ENCODE data around the gene RPL32. TPM values are rescaled to one million over a fixed set of nuclear protein-coding genes. Genes with fewer than 3 reads are reported as not detected.
"Not testable (repeated sequence)": the region's sequence is repeated elsewhere in the genome, so short reads cannot be mapped to it uniquely, and the experiment has no call there.

RPL32 gene
- total RNA-seq, 8 experiments from 2014 or later: 1,574 to 2,688 (median 1,669) TPM

DNA sequence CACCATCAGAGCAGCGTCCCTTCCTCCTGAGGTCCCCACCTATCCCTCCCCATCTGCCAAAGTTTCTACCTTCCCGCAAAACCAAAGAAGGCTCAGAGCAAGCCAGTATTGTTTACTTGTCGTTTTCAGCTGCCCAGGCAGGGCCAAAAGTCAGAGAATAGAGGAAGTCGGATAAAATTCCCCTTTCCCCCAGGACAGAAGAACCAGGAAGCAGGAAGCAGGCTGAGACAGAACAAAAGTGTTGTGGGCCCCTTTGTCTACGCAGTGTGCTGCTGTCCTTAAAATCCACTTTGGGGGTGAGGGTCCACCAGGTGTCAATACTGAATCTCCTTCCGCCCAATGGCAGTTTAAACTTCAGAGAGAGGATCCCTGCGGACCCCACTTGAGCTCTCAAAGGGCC lies 18.5 kb upstream of the RPL32 start:
- Histone ChIP-seq H3K4me3 (no peak overlapping the region), H3K27ac (no peak overlapping the region), H3K4me1 (replicated peaks in 1 of 2) (no peaks in the 10 kb centered on the region)
- 60 to 90% (median 78%) methylated on average over 2 to 4 of the region's 7 CpGs; no CpG with 5 or more reads in 4 of the 10 experiments for WGBS, 10 experiments
- ATAC-seq (replicated peaks in 6 of 8): no peak
- in situ Hi-C loops (cut with MboI; ENCODE audit: low pct_unique_long_range_greater_than_20kb in 2 of 9, low sequenced_read_pairs in 9 of 9, unreplicated experiment in 9 of 9): loop anchor here in 1 of 9 experiments (25.0 kb wide), 1 partner anchor 127 kb away; no protein-coding TSS in a partner anchor

DNA sequence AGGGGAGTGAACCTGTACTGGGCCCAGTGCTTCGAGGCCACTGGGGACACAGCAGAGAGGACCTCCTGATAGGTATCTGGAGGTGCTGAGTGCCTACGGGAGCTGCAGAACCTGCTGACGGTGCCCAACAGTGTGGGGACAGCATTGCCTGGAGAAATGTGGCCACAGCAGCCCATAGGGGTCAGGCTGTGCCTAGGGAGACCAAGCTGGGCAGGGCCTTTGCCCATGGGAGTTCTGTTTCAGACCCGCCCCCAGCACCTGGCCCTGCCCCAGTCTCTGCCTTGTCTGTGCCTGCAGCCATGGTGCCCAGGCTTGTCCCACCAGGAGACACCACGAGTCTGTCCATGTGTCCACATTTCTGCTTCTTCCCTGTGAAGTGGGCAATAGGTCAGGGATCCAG lies 15.3 kb upstream of the RPL32 start:
- Histone ChIP-seq H3K27ac (no peak overlapping the region), H3K4me1 (replicated peaks in 1 of 2) (no peaks in the 10 kb centered on the region), H3K4me3 (no peak overlapping the region)
- no peak for ATAC-seq (replicated peaks in 6 of 8)
- 67 to 92% (median 82%) methylated on average over 1 to 3 of the region's 5 CpGs; no CpG with 5 or more reads in 6 of the 10 experiments for WGBS, 10 experiments
- in situ Hi-C loops (cut with MboI; ENCODE audit: low pct_unique_long_range_greater_than_20kb in 2 of 9, low sequenced_read_pairs in 9 of 9, unreplicated experiment in 9 of 9): loop anchor here in 1 of 9 experiments (25.0 kb wide), 1 partner anchor 131 kb away; no protein-coding TSS in a partner anchor

DNA sequence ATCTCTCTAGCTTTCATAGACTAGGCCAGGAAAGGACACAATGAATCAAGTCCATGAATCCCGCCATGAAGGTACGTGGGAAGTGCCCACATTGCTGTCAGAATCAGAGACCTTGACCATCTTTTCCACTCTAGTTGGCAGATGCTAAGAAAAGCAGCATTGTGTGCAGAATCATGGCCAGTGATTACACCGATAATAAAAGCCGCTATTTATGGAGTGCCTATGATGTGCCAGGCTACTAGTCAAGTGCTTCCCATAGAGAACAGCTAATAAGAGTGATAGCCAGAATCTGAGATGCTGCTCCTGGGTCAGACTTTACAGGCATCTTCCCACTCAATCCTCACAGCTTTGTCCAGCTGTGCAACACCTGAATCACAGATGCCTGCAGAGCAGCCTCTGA lies 13.2 kb upstream of the RPL32 start:
- H3K4me1 ChIP-seq (replicated peaks in 1 of 2): no peaks in the 10 kb centered on the region
- H3K27ac ChIP-seq: no peak overlapping the region
- ATAC-seq (replicated peaks in 6 of 8): no peak
- H3K4me3 ChIP-seq: no peak overlapping the region
- WGBS, 10 experiments: 21 to 100% (median 65%) methylated on average over 1 to 4 of the region's 4 CpGs; no CpG with 5 or more reads in 6 of the 10 experiments
- in situ Hi-C loops (cut with MboI; ENCODE audit: low pct_unique_long_range_greater_than_20kb in 2 of 9, low sequenced_read_pairs in 9 of 9, unreplicated experiment in 9 of 9): loop anchor here in 1 of 9 experiments (25.0 kb wide), 1 partner anchor 133 kb away; no protein-coding TSS in a partner anchor

DNA sequence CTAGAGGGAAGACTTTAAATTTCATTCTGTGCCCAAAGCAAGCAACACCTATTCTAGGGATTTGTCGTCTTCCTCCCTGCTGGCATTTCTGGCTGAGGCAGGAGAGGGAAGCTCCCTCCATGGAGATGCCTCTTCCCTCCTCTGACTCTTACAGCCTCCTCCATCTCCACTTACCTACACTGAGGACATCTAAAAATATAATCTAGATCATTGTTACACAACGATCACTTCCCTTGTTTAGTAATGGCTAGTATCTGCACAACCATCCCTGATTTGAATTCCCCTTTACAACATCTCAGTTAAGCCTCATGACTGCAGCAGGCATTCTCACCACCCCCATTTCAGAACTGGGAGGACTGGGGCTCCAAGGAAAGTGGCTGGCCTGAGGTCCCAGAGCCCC lies 12.5 kb upstream of the RPL32 start:
- H3K27ac ChIP-seq; H3K4me1 ChIP-seq (replicated peaks in 1 of 2); H3K4me3 ChIP-seq: not testable (repeated sequence)
- 30 to 100% (median 79%) methylated on average over 1 to 2 of the region's 2 CpGs; no CpG with 5 or more reads in 7 of the 10 experiments for WGBS, 10 experiments
- in situ Hi-C loops (cut with MboI; ENCODE audit: low pct_unique_long_range_greater_than_20kb in 2 of 9, low sequenced_read_pairs in 9 of 9, unreplicated experiment in 9 of 9): loop anchor here in 1 of 9 experiments (25.0 kb wide), 1 partner anchor 133 kb away; no protein-coding TSS in a partner anchor
- ATAC-seq (replicated peaks in 6 of 8): peak in 1 of 8 experiments; percentile 64

DNA sequence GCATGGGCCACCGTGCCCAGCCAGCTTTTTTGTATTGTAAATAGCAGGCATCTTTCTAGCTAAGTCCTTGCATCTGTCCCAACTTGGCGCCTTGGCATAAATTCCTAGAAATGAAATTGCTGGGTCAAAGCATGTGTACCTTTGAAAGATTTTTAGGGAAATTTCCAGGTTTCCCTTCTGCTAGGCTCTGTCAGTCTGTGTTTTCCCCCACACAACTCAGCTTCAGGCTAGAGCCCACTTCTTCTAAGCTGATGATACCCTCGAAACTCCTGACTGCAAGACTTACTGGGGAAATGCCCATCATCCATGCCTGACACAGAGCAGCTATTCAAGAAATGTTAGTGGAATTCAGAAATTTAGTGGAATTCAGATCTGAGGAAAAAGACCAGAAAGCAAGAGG lies 10.8 kb upstream of the RPL32 start:
- in situ Hi-C loops (cut with MboI; ENCODE audit: low pct_unique_long_range_greater_than_20kb in 2 of 9, low sequenced_read_pairs in 9 of 9, unreplicated experiment in 9 of 9): loop anchor here in 1 of 9 experiments (25.0 kb wide), 1 partner anchor 135 kb away; no protein-coding TSS in a partner anchor
- no peaks in the 10 kb centered on the region for H3K4me1 ChIP-seq (replicated peaks in 1 of 2)
- no peak for ATAC-seq (replicated peaks in 6 of 8)
- H3K4me3 ChIP-seq: no peak overlapping the region
- no peak overlapping the region for H3K27ac ChIP-seq
- WGBS, 10 experiments: 46 to 100% (median 80%) methylated on average over 1 to 3 of the region's 3 CpGs; no CpG with 5 or more reads in 3 of the 10 experiments

DNA sequence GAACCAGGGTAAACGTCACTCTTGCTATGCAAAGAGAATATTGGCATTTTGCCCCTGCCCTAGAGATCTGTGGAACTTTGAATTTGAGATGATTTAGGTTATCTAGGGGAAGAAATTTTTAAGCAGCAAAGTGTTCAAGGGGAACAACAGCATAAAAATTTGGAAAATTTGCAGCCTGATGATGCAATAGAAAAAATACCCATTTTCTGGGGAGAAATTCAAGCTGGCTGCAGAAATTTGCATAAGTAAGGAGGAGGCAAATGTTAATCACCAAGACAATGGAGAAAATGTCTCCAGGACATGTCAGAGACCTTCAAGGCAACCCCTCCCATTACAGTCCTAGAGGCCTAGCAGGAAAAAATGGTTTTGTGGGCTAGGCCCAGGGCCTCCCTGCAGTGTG lies 4.4 kb upstream of the RPL32 start:
- in situ Hi-C loops (cut with MboI; ENCODE audit: low pct_unique_long_range_greater_than_20kb in 2 of 9, low sequenced_read_pairs in 9 of 9, unreplicated experiment in 9 of 9): no loop called here
- Histone ChIP-seq H3K4me1 (replicated peaks in 1 of 2) (no peaks in the 10 kb centered on the region), H3K27ac (no peak overlapping the region), H3K4me3 (no peak overlapping the region)
- 0 to 60% (median 20%) methylated on average over 1 of the region's 1 CpG; no CpG with 5 or more reads in 3 of the 10 experiments for WGBS, 10 experiments
- ATAC-seq (replicated peaks in 6 of 8): peak in 2 of 8 experiments; percentile 28 to 39

DNA sequence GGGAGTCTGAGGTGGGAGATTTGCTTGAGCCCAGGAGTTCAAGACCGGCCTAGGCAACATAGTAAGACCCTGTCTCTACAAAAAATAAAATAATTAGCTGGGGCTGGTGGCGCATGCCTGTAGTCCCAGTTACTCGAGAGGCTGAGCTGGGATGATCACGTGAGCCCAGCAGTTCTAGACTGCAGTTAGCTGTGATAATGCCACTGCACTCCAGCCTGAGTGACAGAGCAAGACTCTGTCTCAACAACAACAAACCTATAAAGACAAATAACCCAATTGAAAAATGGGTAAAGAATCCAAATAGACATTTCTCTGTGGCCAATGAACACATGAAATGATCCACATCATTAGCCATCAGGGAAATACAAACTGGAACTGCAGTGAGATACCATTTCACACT lies 1.1 kb upstream of the RPL32 start:
- Histone ChIP-seq H3K27ac (no peak overlapping the region), H3K4me1 (replicated peaks in 1 of 2) (peaks cover 22 to 25% of the 10 kb centered on the region in 2 donors), H3K4me3 (no peak overlapping the region)
- WGBS, 10 experiments: 92 to 100% (median 94%) methylated on average over 2 to 4 of the region's 4 CpGs; no CpG with 5 or more reads in 4 of the 10 experiments
- ATAC-seq (replicated peaks in 6 of 8): no peak
- in situ Hi-C loops (cut with MboI; ENCODE audit: low pct_unique_long_range_greater_than_20kb in 2 of 9, low sequenced_read_pairs in 9 of 9, unreplicated experiment in 9 of 9): no loop called here

DNA sequence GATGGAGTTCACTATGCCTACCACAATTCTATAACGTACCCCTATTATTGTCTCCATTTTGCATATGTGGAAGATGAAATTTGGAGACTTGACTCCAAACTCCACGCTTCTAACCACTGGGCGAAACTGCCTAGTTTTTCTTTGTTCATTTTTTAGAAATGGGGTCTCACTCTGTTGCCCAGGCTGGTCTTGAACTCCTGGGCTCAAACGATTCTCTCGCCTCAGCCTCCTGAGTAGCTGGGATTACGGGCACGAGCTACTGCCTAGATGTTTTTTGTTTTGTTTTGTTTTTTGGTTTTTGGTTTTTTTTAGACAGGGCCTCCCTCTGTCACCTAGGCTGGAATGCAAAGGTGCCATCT lies 584 bp upstream of the RPL32 start:
- H3K4me1 ChIP-seq (replicated peaks in 1 of 2): peaks cover 22 to 25% of the 10 kb centered on the region in 2 donors
- ATAC-seq (replicated peaks in 6 of 8): no peak
- in situ Hi-C loops (cut with MboI; ENCODE audit: low pct_unique_long_range_greater_than_20kb in 2 of 9, low sequenced_read_pairs in 9 of 9, unreplicated experiment in 9 of 9): no loop called here
- H3K4me3 ChIP-seq: peak overlapping the region in 4 of 5 donors; percentile 74 to 83 (median 78)
- H3K27ac ChIP-seq: peak overlapping the region; percentile 94 to 95
- WGBS, 10 experiments: 0 to 58% (median 42%) methylated on average over 3 to 7 of the region's 7 CpGs; no CpG with 5 or more reads in 3 of the 10 experiments

DNA sequence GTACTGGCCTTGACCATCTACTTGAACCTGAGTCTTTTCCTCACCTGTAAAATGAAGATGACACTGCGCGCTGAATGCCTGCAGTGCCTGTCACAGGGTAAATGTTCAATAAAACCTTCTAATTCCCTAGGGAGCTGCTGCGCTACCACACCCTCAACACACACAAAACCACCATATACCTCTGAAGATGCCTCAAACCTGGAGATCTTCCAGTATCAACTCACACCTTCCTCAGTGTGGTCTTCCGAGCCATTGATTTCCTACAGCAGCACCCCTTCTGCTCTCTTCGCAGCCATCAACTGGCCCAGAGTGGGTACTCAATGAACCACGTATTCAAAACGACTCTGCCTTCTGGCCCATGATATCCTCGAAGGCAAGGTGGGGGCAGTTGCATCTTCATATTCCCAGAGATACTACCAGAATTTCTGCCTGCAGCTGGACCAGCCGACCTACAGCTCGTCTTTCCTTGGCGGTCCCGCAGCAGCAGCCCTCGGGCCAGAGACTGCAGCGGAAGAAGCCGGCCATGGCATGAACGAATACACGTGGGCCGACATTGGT lies 695 bp downstream of the RPL32 start:
- Histone ChIP-seq H3K27ac (peak overlapping the region; percentile 94 to 95), H3K4me3 (peak overlapping the region; percentile 62 to 83 (median 78)), H3K4me1 (replicated peaks in 1 of 2) (peaks cover 22 to 25% of the 10 kb centered on the region in 2 donors)
- ATAC-seq (replicated peaks in 6 of 8): peak in 5 of 8 experiments; percentile 14 to 43 (median 40)
- in situ Hi-C loops (cut with MboI; ENCODE audit: low pct_unique_long_range_greater_than_20kb in 2 of 9, low sequenced_read_pairs in 9 of 9, unreplicated experiment in 9 of 9): no loop called here
- 0 to 26% (median 3%) methylated on average over 1 to 11 of the region's 18 CpGs; no CpG with 5 or more reads in 2 of the 10 experiments for WGBS, 10 experiments

DNA sequence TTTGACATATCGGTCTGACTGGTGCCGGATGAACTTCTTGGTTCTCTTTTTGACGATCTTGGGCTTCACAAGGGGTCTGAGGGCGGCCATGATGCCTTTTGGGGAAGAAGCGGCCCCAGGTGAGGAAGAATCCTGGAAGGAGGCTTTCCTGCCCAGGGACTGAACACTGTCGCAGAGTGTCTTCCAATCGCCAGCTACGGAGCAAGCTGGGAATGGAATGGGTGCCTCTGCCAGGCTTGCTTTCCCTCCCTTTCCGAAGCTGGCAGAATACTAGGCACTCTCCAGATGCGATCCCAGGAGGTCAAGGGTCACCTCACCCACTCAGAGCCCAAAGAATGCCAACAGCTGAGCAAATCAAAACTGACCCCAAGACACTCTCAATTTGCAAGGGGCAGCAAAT lies 1.2 kb downstream of the RPL32 start:
- H3K27ac ChIP-seq; in situ Hi-C loops (cut with MboI; ENCODE audit: low pct_unique_long_range_greater_than_20kb in 2 of 9, low sequenced_read_pairs in 9 of 9, unreplicated experiment in 9 of 9); ATAC-seq (replicated peaks in 6 of 8): not testable (repeated sequence)
- Histone ChIP-seq H3K4me1 (replicated peaks in 1 of 2) (peaks cover 22 to 25% of the 10 kb centered on the region in 2 donors), H3K4me3 (peak overlapping the region; percentile 62 to 83 (median 78))
- WGBS, 10 experiments: 20 to 80% (median 57%) methylated on average over 1 to 8 of the region's 10 CpGs; no CpG with 5 or more reads in 6 of the 10 experiments

DNA sequence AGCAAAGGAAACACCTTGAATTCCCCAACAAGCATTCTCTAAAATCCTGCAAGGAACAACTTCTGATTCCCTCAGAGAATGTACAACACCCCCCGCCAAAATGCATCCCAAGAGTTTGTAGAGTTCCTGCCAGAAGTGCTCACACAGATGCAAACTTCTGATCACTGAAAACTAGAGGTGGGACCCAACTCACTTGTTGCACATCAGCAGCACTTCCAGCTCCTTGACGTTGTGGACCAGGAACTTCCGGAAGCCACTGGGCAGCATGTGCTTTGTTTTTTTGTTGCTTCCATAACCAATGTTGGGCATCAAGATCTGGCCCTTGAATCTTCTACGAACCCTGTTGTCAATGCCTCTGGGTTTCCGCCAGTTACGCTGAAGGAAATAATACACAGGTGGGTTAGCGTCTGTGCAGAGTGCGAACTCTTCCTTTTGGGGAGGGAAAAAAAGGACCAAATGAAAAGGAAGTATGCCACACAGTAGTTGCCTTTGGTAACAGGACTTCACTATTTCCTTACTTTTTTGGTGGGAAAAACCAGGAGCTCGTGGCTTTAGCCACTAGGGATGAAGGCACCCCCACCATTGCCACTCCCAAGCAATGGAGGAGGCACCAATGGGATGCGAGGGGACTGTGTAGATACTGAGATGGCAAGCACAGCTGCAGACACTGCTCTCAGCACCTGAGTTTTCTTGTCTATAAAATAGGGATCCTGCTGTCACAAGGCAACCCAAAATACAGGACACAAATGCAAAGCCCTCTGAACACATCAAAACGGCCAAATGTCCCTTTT lies 2.0 kb downstream of the RPL32 start:
- no peak for ATAC-seq (replicated peaks in 6 of 8)
- H3K27ac ChIP-seq: no peak overlapping the region
- H3K4me1 ChIP-seq (replicated peaks in 1 of 2): peaks cover 22 to 25% of the 10 kb centered on the region in 2 donors
- peak overlapping the region in 4 of 5 donors; percentile 74 to 83 (median 78) for H3K4me3 ChIP-seq
- in situ Hi-C loops (cut with MboI; ENCODE audit: low pct_unique_long_range_greater_than_20kb in 2 of 9, low sequenced_read_pairs in 9 of 9, unreplicated experiment in 9 of 9): no loop called here
- WGBS, 10 experiments: 50 to 100% (median 70%) methylated on average over 2 to 8 of the region's 11 CpGs; no CpG with 5 or more reads in 1 of the 10 experiments

DNA sequence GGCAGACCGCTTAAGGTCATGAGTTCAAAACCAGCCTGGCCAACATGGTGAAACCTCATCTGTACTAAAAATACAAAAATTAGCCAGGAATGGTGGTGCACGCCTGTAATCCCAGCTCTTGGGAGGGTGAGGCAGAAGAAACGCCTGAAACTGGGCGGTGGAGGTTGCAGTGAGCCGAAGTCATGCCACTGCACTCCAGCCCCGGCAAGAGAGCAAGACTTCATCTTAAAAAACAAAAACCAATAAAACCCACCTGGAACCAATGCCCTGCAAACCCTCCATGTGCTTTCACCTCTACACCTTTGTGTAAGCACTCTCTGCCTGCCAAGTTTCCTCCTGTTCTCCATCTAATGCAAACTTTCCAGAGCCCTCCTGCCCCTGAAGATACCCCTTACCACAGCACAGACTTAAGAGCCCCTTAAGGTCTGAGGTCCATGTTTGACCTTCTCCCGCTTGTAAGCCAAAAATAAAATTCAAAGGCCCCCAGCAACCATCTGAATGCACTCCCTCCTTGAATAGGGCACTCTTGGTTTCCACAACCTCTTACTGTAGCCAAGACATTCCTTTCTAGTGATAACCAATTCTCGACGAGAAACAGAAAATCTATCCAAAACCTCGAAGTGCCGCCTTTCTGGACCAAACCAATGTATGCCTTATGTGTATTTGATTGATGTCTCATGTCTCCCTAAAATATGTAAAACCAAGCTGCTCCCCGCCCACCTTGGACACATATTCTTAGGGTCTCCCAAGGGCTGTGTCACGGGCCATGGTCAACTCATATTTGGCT lies 3.0 kb downstream of the RPL32 start:
- H3K27ac ChIP-seq: no peak overlapping the region
- no peak overlapping the region for H3K4me3 ChIP-seq
- ATAC-seq (replicated peaks in 6 of 8): no peak
- H3K4me1 ChIP-seq (replicated peaks in 1 of 2): peaks cover 22 to 25% of the 10 kb centered on the region in 2 donors
- in situ Hi-C loops (cut with MboI; ENCODE audit: low pct_unique_long_range_greater_than_20kb in 2 of 9, low sequenced_read_pairs in 9 of 9, unreplicated experiment in 9 of 9): no loop called here
- WGBS, 10 experiments: 34 to 100% (median 82%) methylated on average over 1 to 12 of the region's 13 CpGs; no CpG with 5 or more reads in 1 of the 10 experiments
